H1 (cell line): Measurements from ENCODE around the gene CD248. TPM values are rescaled to one million over a fixed set of nuclear protein-coding genes. Genes with fewer than 3 reads are reported as not detected.

ENCODE experiments used
- CTCF ChIA-PET: fragments of 300-600 bp; sonication (Branson Sonifier 250); formaldehyde crosslinking; loops from one replicate; lab custom pipeline; 2021; ENCODE audit not compliant: partially characterized antibody; lab: Charles Lee
- POLR2A ChIA-PET: fragments of 300-600 bp; sonication (Branson Sonifier 250); formaldehyde crosslinking; loops from one replicate; lab custom pipeline; 2021; ENCODE audit warnings: inconsistent platforms; ENCODE audit not compliant: partially characterized antibody; lab: Charles Lee
- DNase-seq, 2 experiments: peaks; one replicate each; pipeline versions ENCODE4 v3.0.0 to v3.0.0-alpha.2; 2010 to 2022; ENCODE audit warnings: low spot score in 2 of 2, low read depth in 1 of 2, mixed read lengths in 1 of 2
- FAIRE-seq: peaks from 2 replicates; lab custom pipeline; 2011; peaks lifted over from hg19 to GRCh38; lab: Jason Lieb, UNC
- H2AFZ ChIP-seq: 2 replicates; pipeline ENCODE4 v1.8.1; 2012; ENCODE audit warnings: low read length, inconsistent platforms
- H2AK5ac ChIP-seq: 2 replicates; pipeline ENCODE4 v1.6.1; 2013; ENCODE audit warnings: low read depth, low read length
- H2BK120ac ChIP-seq: replicated peaks from 2 replicates; pipeline ENCODE3; 2013; ENCODE audit warnings: low read depth, low read length, inconsistent platforms
- H2BK12ac ChIP-seq: 2 replicates; pipeline ENCODE4 v1.6.1; 2013; ENCODE audit warnings: low read depth, low read length
- H2BK15ac ChIP-seq: 2 replicates; pipeline ENCODE4 v1.6.1; 2013; ENCODE audit warnings: low read length
- H2BK20ac ChIP-seq: 2 replicates; pipeline ENCODE4 v1.6.1; 2013; ENCODE audit warnings: low read length
- H2BK5ac ChIP-seq: 2 replicates; pipeline ENCODE4 v1.6.1; 2013; ENCODE audit warnings: low read depth, low read length
- H3K14ac ChIP-seq: 2 replicates; pipeline ENCODE4 v1.6.1; 2013; ENCODE audit warnings: inconsistent platforms; ENCODE audit not compliant: insufficient read length
- H3K18ac ChIP-seq: 2 replicates; pipeline ENCODE4 v1.6.1; 2013; ENCODE audit warnings: low read length; ENCODE audit errors: extremely low read depth
- H3K23ac ChIP-seq: 2 replicates; pipeline ENCODE4 v1.6.1; 2013; ENCODE audit warnings: inconsistent platforms; ENCODE audit not compliant: insufficient read length
- H3K23me2 ChIP-seq: 2 replicates; pipeline ENCODE4 v1.6.1; 2013; ENCODE audit warnings: low read depth, low read length
- H3K27ac ChIP-seq: 2 replicates; pipeline ENCODE4 v1.6.1; 2011; ENCODE audit warnings: low read depth, low read length, inconsistent platforms
- H3K27me3 ChIP-seq, 4 experiments: replicated peaks in 1 of 4; 1 replicate in 1 of 4; 2 replicates in 3 of 4; pipeline versions ENCODE4 v1.6.1 to v1.8.1; 2011 to 2013; ENCODE audit warnings: low read length in 3 of 4, mild to moderate bottlenecking in 3 of 4, inconsistent platforms in 2 of 4, mixed read lengths in 2 of 4, moderate library complexity in 1 of 4; ENCODE audit not compliant: control insufficient read depth in 3 of 4, insufficient read depth in 3 of 4; ENCODE audit errors: extremely low read depth in 1 of 4
- H3K36me3 ChIP-seq, 4 experiments: 2 replicates each; pipeline versions ENCODE4 v1.6.1 to v1.8.1; 2011 to 2013; ENCODE audit warnings: mild to moderate bottlenecking in 4 of 4, low read length in 3 of 4, moderate library complexity in 2 of 4, control low read depth in 1 of 4, inconsistent platforms in 1 of 4; ENCODE audit not compliant: insufficient read depth in 4 of 4, control insufficient read depth in 2 of 4
- H3K4ac ChIP-seq: replicated peaks from 2 replicates; pipeline ENCODE3; 2013; ENCODE audit warnings: low read length, low read depth, mixed read lengths, inconsistent platforms; ENCODE audit not compliant: insufficient read length
- H3K4me1 ChIP-seq, 4 experiments: replicated peaks in 1 of 4; 1 replicate in 1 of 4; 2 replicates in 3 of 4; pipeline versions ENCODE4 v1.6.1 to v1.8.1; 2011 to 2013; ENCODE audit warnings: low read length in 3 of 4, inconsistent platforms in 2 of 4, mixed read lengths in 1 of 4; ENCODE audit not compliant: insufficient read depth in 4 of 4, control insufficient read depth in 3 of 4
- H3K4me2 ChIP-seq, 2 experiments: 2 replicates each; pipeline versions ENCODE4 v1.6.1 to v1.8.1; 2011 to 2013; ENCODE audit warnings: low read depth in 2 of 2, low read length in 2 of 2, control low read depth in 1 of 2, inconsistent platforms in 1 of 2, mild to moderate bottlenecking in 1 of 2; ENCODE audit not compliant: insufficient read depth in 1 of 2
- H3K4me3 ChIP-seq, 4 experiments: fragments of 200-600, 300-600 bp in 1 of 4; sonication (generic), shearing (Covaris generic), sonication (Bioruptor Twin) in 1 of 4; 2 replicates each; pipeline versions ENCODE4 v1.5.1 to v1.8.1; 2011 to 2016; ENCODE audit warnings: low read length in 4 of 4, low read depth in 3 of 4, control low read depth in 2 of 4, inconsistent platforms in 2 of 4, mild to moderate bottlenecking in 2 of 4, mixed read lengths in 1 of 4, moderate library complexity in 1 of 4; ENCODE audit not compliant: insufficient read depth in 2 of 4; ENCODE audit errors: extremely low read depth in 1 of 4
- H3K56ac ChIP-seq: replicated peaks from 2 replicates; pipeline ENCODE3; 2013; ENCODE audit warnings: low read depth, mild to moderate bottlenecking, mixed read lengths, low read length, inconsistent platforms; ENCODE audit not compliant: insufficient read length
- H3K79me1 ChIP-seq: 2 replicates; pipeline ENCODE4 v1.6.1; 2013; ENCODE audit warnings: low read depth, low read length, control low read depth
- H3K79me2 ChIP-seq, 2 experiments: 2 replicates each; pipeline versions ENCODE4 v1.6.1 to v1.8.1; 2012 to 2013; ENCODE audit warnings: low read length in 2 of 2, mild to moderate bottlenecking in 2 of 2, inconsistent platforms in 1 of 2; ENCODE audit not compliant: insufficient read depth in 2 of 2, control insufficient read depth in 1 of 2
- H3K9ac ChIP-seq, 4 experiments: replicated peaks in 1 of 4; 1 replicate in 1 of 4; 2 replicates in 3 of 4; pipeline versions ENCODE4 v1.6.1 to v1.8.1; 2011 to 2013; ENCODE audit warnings: low read depth in 3 of 4, low read length in 3 of 4, control low read depth in 2 of 4, mild to moderate bottlenecking in 2 of 4, moderate library complexity in 2 of 4, inconsistent platforms in 1 of 4; ENCODE audit errors: extremely low read depth in 1 of 4
- H3K9me3 ChIP-seq, 2 experiments: 2 replicates each; pipeline versions ENCODE4 v1.6.1 to v1.8.1; 2012 to 2013; ENCODE audit warnings: mild to moderate bottlenecking in 2 of 2, moderate library complexity in 2 of 2, control low read depth in 1 of 2, inconsistent platforms in 1 of 2, low read depth in 1 of 2, low read length in 1 of 2, mixed read lengths in 1 of 2; ENCODE audit not compliant: insufficient read depth in 2 of 2
- H4K20me1 ChIP-seq, 2 experiments: replicated peaks in 1 of 2; 2 replicates each; pipeline versions ENCODE3 to v1.8.1; 2011 to 2013; ENCODE audit warnings: inconsistent platforms in 2 of 2, low read length in 2 of 2, mild to moderate bottlenecking in 1 of 2; ENCODE audit not compliant: insufficient read depth in 2 of 2, control insufficient read depth in 1 of 2
- H4K5ac ChIP-seq: 2 replicates; pipeline ENCODE4 v1.6.1; 2013; ENCODE audit warnings: low read length, low read depth, mixed read lengths, inconsistent platforms; ENCODE audit not compliant: insufficient read length
- H4K8ac ChIP-seq: 2 replicates; pipeline ENCODE4 v1.8.0; 2013; ENCODE audit warnings: mild to moderate bottlenecking, moderate library complexity, low read length, inconsistent platforms; ENCODE audit not compliant: insufficient read depth; ENCODE audit errors: extremely low read depth
- H4K91ac ChIP-seq: replicated peaks from 2 replicates; pipeline ENCODE3; 2013; ENCODE audit warnings: low read length, mixed read lengths, inconsistent platforms; ENCODE audit not compliant: insufficient read length
- BCL11A ChIP-seq, 2 experiments: IDR thresholded peaks; one replicate each; pipeline ENCODE4 v1.6.1; 2011; ENCODE audit warnings: low read depth in 2 of 2, low read length in 2 of 2, mild to moderate bottlenecking in 2 of 2
- CHD1 ChIP-seq: IDR thresholded peaks from 2 replicates; pipeline ENCODE4 v1.6.1; 2012; ENCODE audit warnings: low read depth, low read length, improper control_type of control experiment
- CTCF ChIP-seq, 3 experiments: IDR thresholded peaks; 1 replicate in 2 of 3; 2 replicates in 1 of 3; pipeline versions ENCODE4 v1.5.1 to v1.6.1; 2011; ENCODE audit warnings: low read length in 3 of 3, mild to moderate bottlenecking in 3 of 3, inconsistent platforms in 2 of 3, low read depth in 1 of 3, moderate library complexity in 1 of 3; ENCODE audit not compliant: insufficient read depth in 1 of 3; ENCODE audit errors: control extremely low read depth in 1 of 3
- GABPA ChIP-seq: IDR thresholded peaks from 2 replicates; pipeline ENCODE4 v1.6.1; 2011; ENCODE audit warnings: mild to moderate bottlenecking, low read length, moderate library complexity, borderline replicate concordance; ENCODE audit not compliant: insufficient read depth
- HDAC2 ChIP-seq, 2 experiments: fragments of 300-600 bp in 1 of 2; sonication (generic) in 1 of 2; IDR thresholded peaks; 2 replicates each; pipeline ENCODE4 v1.6.1; 2011 to 2012; ENCODE audit warnings: low read depth in 2 of 2, low read length in 2 of 2, mild to moderate bottlenecking in 2 of 2, moderate library complexity in 2 of 2, borderline replicate concordance in 1 of 2, inconsistent platforms in 1 of 2
- JUND ChIP-seq: IDR thresholded peaks from 2 replicates; pipeline ENCODE4 v1.6.1; 2011; ENCODE audit warnings: mild to moderate bottlenecking, improper control_type of control experiment, low read length
- POU5F1 ChIP-seq: IDR thresholded peaks from 2 replicates; pipeline ENCODE4 v1.6.1; 2011; ENCODE audit warnings: low read depth, mild to moderate bottlenecking, low read length, moderate library complexity
- SP1 ChIP-seq: IDR thresholded peaks from 2 replicates; pipeline ENCODE4 v1.6.1; 2011; ENCODE audit warnings: low read depth, low read length
- SP2 ChIP-seq: IDR thresholded peaks from 2 replicates; pipeline ENCODE4 v1.6.1; 2012; ENCODE audit warnings: mild to moderate bottlenecking, low read length, inconsistent platforms
- SP4 ChIP-seq: IDR thresholded peaks from 2 replicates; pipeline ENCODE4 v1.6.1; 2012; ENCODE audit warnings: low read length, inconsistent platforms
- TCF12 ChIP-seq: IDR thresholded peaks from 2 replicates; pipeline ENCODE4 v1.6.1; 2011; ENCODE audit warnings: low read depth, mild to moderate bottlenecking, low read length
- WGBS, 2 experiments: shearing (Covaris generic) in 1 of 2; methylation state at CpG; one replicate each; pipeline versions ENCODE4 v1.1.6 to v1.1.7; 2013 to 2015; ENCODE audit warnings: low lambda C conversion rate in 2 of 2, mixed read lengths in 2 of 2, inconsistent platforms in 1 of 2, low coverage in 1 of 2, missing lambda C conversion rate in 1 of 2; ENCODE audit not compliant: insufficient replicate concordance in 2 of 2, insufficient coverage in 1 of 2, insufficient read length in 1 of 2; ENCODE audit errors: extremely low coverage in 1 of 2, missing lambda C conversion rate in 1 of 2; 5-methylcytosine and 5-hydroxymethylcytosine counted together
- polyA plus RNA-seq, 7 experiments: library from polyadenylated mRNA; depleted of rRNA in 3 of 7; stranded (reverse) in 5 of 7; unstranded in 2 of 7; fragments of >200 nt in 5 of 7; fragments of 200-250 nt in 2 of 7; gene quantifications; 1 replicate in 5 of 7; 2 replicates in 1 of 7; 4 replicates in 1 of 7; pipeline versions ENCODE4 v1.2.1 to v1.2.3, GENCODE V29; 2011 to 2013; ENCODE audit warnings: missing spikeins in 2 of 7, mixed read lengths in 2 of 7
- total RNA-seq: library from RNA; stranded (reverse); fragmentation: NEBNext Ultra II Directional; extraction: Animal tissue kit (Norgen Biotek cat#: 25700); gene quantifications from 2 replicates; pipeline ENCODE4 v1.2.1, GENCODE V29; 2021

Gene CD248
- total and polyA plus RNA-seq, 2 of the 8 experiments (the other 6 are each of a cell fraction or from before 2014, with no cell fraction given) = 2.7 to 3.9 TPM

DNA sequence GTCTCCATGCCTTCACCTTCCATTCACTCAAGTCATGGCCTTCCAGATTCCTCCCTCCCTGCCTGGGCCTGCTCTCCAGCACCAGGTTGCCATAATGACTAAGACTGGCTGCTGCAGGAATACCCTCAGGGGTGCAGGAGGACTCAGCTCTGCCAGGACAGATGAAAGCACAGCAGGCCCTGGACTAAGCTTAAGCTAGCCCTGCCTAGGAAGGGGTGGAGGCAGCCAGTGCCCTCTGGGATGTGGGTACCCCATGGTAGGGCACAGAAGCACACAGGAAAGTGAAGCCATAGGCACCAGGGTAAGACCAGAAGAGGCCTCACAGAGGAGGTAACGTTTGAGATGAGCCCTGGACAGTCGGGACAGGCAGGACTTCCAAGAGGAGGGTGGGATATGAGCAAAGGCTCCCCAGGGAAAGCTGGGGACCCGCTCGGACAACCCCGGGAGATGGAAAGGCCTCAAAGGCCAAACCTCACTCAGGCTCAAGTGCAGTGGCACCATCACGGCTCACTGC is 22.4 kb upstream of the CD248 start:
- Histone ChIP-seq H2BK5ac (no peak overlapping the region), H4K8ac (no peak overlapping the region), H3K14ac (no peak overlapping the region), H3K79me1 (peaks cover 3% of the 10 kb centered on the region), H3K18ac (no peak overlapping the region), H3K4me1 (peaks cover 0 to 20% (median 14%) of the 10 kb centered on the region in 4 experiments; a peak in 6 of 7 replicates), H3K4me3 (no peak overlapping the region), H3K79me2 (peaks cover 0 to 11% of the 10 kb centered on the region in 2 experiments; a peak in 2 of 4 replicates), H3K36me3 (peaks cover 6 to 12% (median 9%) of the 10 kb centered on the region in 4 experiments; a peak in 4 of 8 replicates), H3K27me3 (no peaks in the 10 kb centered on the region; a peak in 2 of 7 replicates), H3K4ac (no peak overlapping the region), H3K23me2 (peaks cover 2% of the 10 kb centered on the region; the same call in 1 of the 2 replicates), H3K4me2 (no peak overlapping the region), H2BK120ac (no peak overlapping the region), H2BK20ac (no peak overlapping the region), H4K91ac (no peak overlapping the region), H4K20me1 (peaks cover 3 to 8% of the 10 kb centered on the region in 2 experiments), H2AK5ac (no peak overlapping the region), H3K9me3 (no peaks in the 10 kb centered on the region), H3K56ac (no peak overlapping the region), H4K5ac (no peak overlapping the region), H2AFZ (no peak overlapping the region), H3K23ac (no peak overlapping the region), H3K9ac (no peak overlapping the region), H2BK12ac (no peak overlapping the region), H3K27ac (no peak overlapping the region), H2BK15ac (no peak overlapping the region)
- CTCF ChIA-PET = interaction anchor here (0.6 to 4.6 kb wide), 11 partner anchors 10 to 889 kb away, joined by 3 to 55 read pairs (median 4); partner anchors contain the start of gene CD248
- WGBS, 2 experiments = 89% methylated on average over 6 of the region's 6 CpGs; no CpG with 5 or more reads in 1 of the 2 experiments
- POLR2A ChIA-PET = interaction anchor here (0.9 to 28.7 kb wide), 5 partner anchors 8 to 52 kb away, joined by 3 to 487 read pairs (median 3); partner anchors contain the start of gene SLC29A2
- FAIRE-seq (no peak), DNase-seq (no peak)
- TF ChIP-seq CHD1 (no peak), BCL11A (IDR thresholded peaks at IDR 0.05; ENCODE audit: low read depth in 2 of 2, low read length in 2 of 2) (no peak), HDAC2 (IDR thresholded peaks at IDR 0.05; ENCODE audit: borderline replicate concordance in 1 of 2, low read depth in 2 of 2, low read length in 2 of 2) (no peak), TCF12 (no peak), GABPA (no peak), POU5F1 (no peak), JUND (no peak), SP1 (no peak), SP4 (no peak), CTCF (IDR thresholded peaks at IDR 0.05; ENCODE audit: control extremely low read depth in 1 of 3, insufficient read depth in 1 of 3, low read depth in 1 of 3, low read length in 3 of 3) (no peak), SP2 (no peak)
